GM13977 (cell line): Measurements from ENCODE around the gene SLC49A4.

Experiments used
- DNase-seq: peaks from one replicate; pipeline ENCODE4 v3.0.0; 2012; ENCODE audit warnings: low spot score
- in situ Hi-C: fragments of 300-500 bp; cut with MboI; formaldehyde crosslinking; loops from one replicate; pipeline ENCODE4 v1.12.0; 2022; ENCODE audit warnings: low sequenced_read_pairs, low pct_unique_long_range_greater_than_20kb, mixed read lengths, inconsistent platforms; ENCODE audit not compliant: unreplicated experiment
- TF ChIP-seq, protein P1 (sequence below): IDR thresholded peaks from 2 replicates; pipeline ENCODE4 v1.5.1; 2012; ENCODE audit warnings: mild to moderate bottlenecking, control low read depth; ENCODE audit not compliant: insufficient read depth; ENCODE audit errors: extremely low read depth, missing control alignments

SLC49A4 gene

DNA sequence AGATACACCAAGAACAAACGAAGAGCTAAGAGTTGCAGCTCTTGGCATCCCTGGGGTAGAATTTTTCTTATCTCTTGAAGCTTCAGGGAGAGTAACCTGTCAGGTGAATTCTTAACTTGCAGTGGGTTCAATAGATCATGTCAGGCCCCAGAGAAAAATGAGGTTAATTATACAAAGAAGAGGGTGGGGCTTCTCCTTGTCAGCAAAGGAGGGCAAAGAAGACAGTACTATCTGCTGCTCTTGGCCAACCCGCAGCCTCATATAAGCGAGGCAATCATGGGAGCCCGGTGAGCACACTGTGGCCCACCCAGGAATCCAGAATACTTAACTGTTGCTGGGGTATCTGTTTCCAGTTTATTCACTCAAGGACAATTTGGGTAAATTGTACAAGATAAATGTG is 122.5 kb downstream of the SLC49A4 start:
- TF ChIP-seq, protein P1, sequence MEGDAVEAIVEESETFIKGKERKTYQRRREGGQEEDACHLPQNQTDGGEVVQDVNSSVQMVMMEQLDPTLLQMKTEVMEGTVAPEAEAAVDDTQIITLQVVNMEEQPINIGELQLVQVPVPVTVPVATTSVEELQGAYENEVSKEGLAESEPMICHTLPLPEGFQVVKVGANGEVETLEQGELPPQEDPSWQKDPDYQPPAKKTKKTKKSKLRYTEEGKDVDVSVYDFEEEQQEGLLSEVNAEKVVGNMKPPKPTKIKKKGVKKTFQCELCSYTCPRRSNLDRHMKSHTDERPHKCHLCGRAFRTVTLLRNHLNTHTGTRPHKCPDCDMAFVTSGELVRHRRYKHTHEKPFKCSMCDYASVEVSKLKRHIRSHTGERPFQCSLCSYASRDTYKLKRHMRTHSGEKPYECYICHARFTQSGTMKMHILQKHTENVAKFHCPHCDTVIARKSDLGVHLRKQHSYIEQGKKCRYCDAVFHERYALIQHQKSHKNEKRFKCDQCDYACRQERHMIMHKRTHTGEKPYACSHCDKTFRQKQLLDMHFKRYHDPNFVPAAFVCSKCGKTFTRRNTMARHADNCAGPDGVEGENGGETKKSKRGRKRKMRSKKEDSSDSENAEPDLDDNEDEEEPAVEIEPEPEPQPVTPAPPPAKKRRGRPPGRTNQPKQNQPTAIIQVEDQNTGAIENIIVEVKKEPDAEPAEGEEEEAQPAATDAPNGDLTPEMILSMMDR: no peak
- in situ Hi-C loops: no loop called here

GRCh38 chr3:122918576-122919290 is 123.9 kb downstream of the SLC49A4 start:
- TF ChIP-seq, protein P1: no peak
- no peak for DNase-seq
- in situ Hi-C loops: no loop called here

More for the DNA sequence above, 122.5 kb downstream of the SLC49A4 start:
- no peak for DNase-seq

DNA sequence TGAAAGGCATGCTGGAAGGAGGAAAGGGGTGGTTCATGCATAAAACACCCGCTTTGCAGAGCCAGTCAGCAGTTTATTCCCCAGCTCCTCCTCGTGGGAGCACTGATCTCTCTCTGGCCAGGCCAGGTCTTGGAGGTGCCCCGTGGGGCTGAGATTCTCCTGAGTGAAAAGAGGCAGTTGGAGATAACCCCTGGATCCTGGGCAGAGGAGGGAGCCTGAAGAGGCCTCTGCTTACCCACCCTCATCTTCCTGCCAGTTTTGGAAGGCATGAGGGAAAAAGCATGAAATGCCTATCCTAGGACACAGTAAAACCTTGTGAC is 124.4 kb downstream of the SLC49A4 start:
- TF ChIP-seq, protein P1: no peak
- in situ Hi-C loops: no loop called here
- DNase-seq: no peak

DNA sequence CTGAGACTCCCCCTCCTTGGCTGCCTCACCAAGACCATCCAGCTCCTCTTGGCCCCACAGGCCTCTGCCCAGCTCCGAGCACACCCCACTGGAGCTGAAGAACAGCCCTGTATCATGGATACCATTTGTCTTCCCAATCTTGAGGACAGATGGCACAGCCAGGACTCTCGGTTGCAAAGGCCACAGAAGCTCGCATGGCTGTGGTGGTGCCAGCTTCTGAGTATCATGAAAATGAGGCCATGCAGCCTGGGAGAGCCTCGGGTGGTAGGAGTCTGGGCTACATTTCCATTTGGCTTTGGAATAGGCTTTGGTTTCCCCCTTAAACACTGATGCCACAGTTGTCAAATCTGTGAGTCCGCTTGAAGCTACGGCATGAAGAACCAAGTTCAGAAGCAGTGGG is 126.1 kb downstream of the SLC49A4 start:
- no peak for DNase-seq
- in situ Hi-C loops: no loop called here
- TF ChIP-seq, protein P1: no peak

- peak; percentile 64 for DNase-seq
- in situ Hi-C loops: no loop called here
- TF ChIP-seq, protein P1: peak; percentile 35
These were observed 127.2 kb downstream of the SLC49A4 start for GRCh38 chr3:122921791-122922651.

GRCh38 chr3:122923611-122924010 is 128.7 kb downstream of the SLC49A4 start:
- TF ChIP-seq, protein P1: no peak
- in situ Hi-C loops: no loop called here
- no peak for DNase-seq
